K562 (cell line): Measurements from ENCODE around the gene PSMB11. TPM values are rescaled to one million over a fixed set of nuclear protein-coding genes. Genes with fewer than 3 reads are reported as not detected.

ENCODE experiments used
- CHD2 ChIP-seq: IDR thresholded peaks from 2 replicates; pipeline ENCODE4 v1.6.1; 2011; ENCODE audit warnings: low read depth, low read length
- CXXC5 ChIP-seq: fragments of 250-450 bp; sonication (Bioruptor Pico); IDR thresholded peaks from 2 replicates; pipeline ENCODE4 v1.8.0; 2022; ENCODE audit warnings: inconsistent platforms, mild to moderate bottlenecking, moderate library complexity
- HNRNPLL ChIP-seq: fragments of 200-400 bp; formaldehyde crosslinking; IDR thresholded peaks from 2 replicates; pipeline ENCODE4 v1.6.1; 2017; ENCODE audit warnings: low read length, low read depth, mild to moderate bottlenecking; ENCODE audit not compliant: poor library complexity, severe bottlenecking
- IFI16 ChIP-seq: fragments of 250-450 bp; sonication (Bioruptor Pico); IDR thresholded peaks from 2 replicates; pipeline ENCODE4 v2.1.2; 2022; ENCODE audit warnings: mild to moderate bottlenecking, inconsistent platforms
- NUFIP1 ChIP-seq: fragments of 450-650 bp; IDR thresholded peaks from 2 replicates; pipeline ENCODE4 v1.6.1; 2018; ENCODE audit not compliant: partially characterized antibody
- PBX2 ChIP-seq, 2 experiments: IDR thresholded peaks in 1 of 2; conservative IDR thresholded peaks in 1 of 2; 2 replicates each; pipeline ENCODE4 v1.6.1; 2016; ENCODE audit warnings: low read depth in 2 of 2, mild to moderate bottlenecking in 1 of 2, missing compliant biosample characterization in 1 of 2, missing genetic modification characterization in 1 of 2, moderate library complexity in 1 of 2
- POLR2B ChIP-seq: fragments of 450-650 bp; IDR thresholded peaks from 2 replicates; pipeline ENCODE4 v1.6.1; 2018; ENCODE audit warnings: low read depth; ENCODE audit not compliant: partially characterized antibody
- RBM22 ChIP-seq: fragments of 200-400 bp; formaldehyde crosslinking; IDR thresholded peaks from 2 replicates; pipeline ENCODE4 v1.6.1; 2018; ENCODE audit warnings: low read length, low read depth; ENCODE audit not compliant: poor library complexity, severe bottlenecking
- SRF ChIP-seq, 2 experiments: fragments of 250-450, 450-650 bp in 1 of 2; sonication (Bioruptor Pico) in 1 of 2; sonication (generic) in 1 of 2; formaldehyde crosslinking; IDR thresholded peaks; 2 replicates each; pipeline versions ENCODE4 v1.5.0 to v1.5.1; 2020 to 2022; ENCODE audit warnings: mild to moderate bottlenecking in 1 of 2, missing genetic modification reagents in 1 of 2
- STAG1 ChIP-seq: sonication (generic); formaldehyde crosslinking; IDR thresholded peaks from 2 replicates; pipeline ENCODE4 v1.5.0; 2020; ENCODE audit warnings: missing genetic modification reagents, borderline replicate concordance
- TBL1XR1 ChIP-seq, 2 experiments: IDR thresholded peaks; 2 replicates each; pipeline ENCODE4 v1.6.1; 2012; ENCODE audit warnings: improper control_type of control experiment in 2 of 2, low read length in 2 of 2, mild to moderate bottlenecking in 1 of 2
- TCF7 ChIP-seq: sonication (generic); IDR thresholded peaks from 2 replicates; pipeline ENCODE4 v1.6.1; 2016; ENCODE audit warnings: antibody characterized with exemption, borderline replicate concordance
- YBX1 ChIP-seq: fragments of 450-650 bp; IDR thresholded peaks from 2 replicates; pipeline ENCODE4 v1.7.1; 2016; ENCODE audit warnings: mild to moderate bottlenecking
- ZNF146 ChIP-seq: IDR thresholded peaks from one replicate; pipeline ENCODE4 v1.6.1; 2018; ENCODE audit warnings: missing compliant biosample characterization; ENCODE audit not compliant: unreplicated experiment
- ZNF239 ChIP-seq: fragments of 250-450 bp; sonication (Bioruptor Pico); IDR thresholded peaks from 2 replicates; pipeline ENCODE4 v1.4.0; 2020; ENCODE audit warnings: mild to moderate bottlenecking
- polyA plus RNA-seq, 8 experiments: library from polyadenylated mRNA; depleted of rRNA in 4 of 8; stranded (reverse) in 5 of 8; unstranded in 3 of 8; fragments of >200 nt; fragmentation: Nextera tagmentation in 2 of 8; fragmentation: Illumina TruSeq in 1 of 8; extraction: Ambion mirVana in 2 of 8; extraction: Trizol in 1 of 8; gene quantifications; 2 replicates each; pipeline versions ENCODE4 v1.2.1 to v1.2.3, GENCODE V29; 2011 to 2014; ENCODE audit warnings: inconsistent platforms in 1 of 8, missing spikeins in 1 of 8
- total RNA-seq, 7 experiments: library from RNA; depleted of rRNA in 6 of 7; stranded (reverse); fragments of >200 nt in 6 of 7; fragmentation: Illumina TruSeq in 2 of 7; extraction: Trizol in 2 of 7; gene quantifications; 2 replicates each; pipeline versions ENCODE4 v1.2.1 to v1.2.3, GENCODE V29; 2011 to 2021; ENCODE audit warnings: low replicate concordance in 1 of 7
- TF ChIP-seq, protein P1 (sequence below): fragments of 250-450 bp; sonication (Bioruptor Pico); IDR thresholded peaks from 2 replicates; pipeline ENCODE4 v1.8.0; 2021; ENCODE audit warnings: mild to moderate bottlenecking, moderate library complexity
- TF ChIP-seq, protein P2 (sequence below): fragments of 450-650 bp; IDR thresholded peaks from 2 replicates; pipeline ENCODE4 v1.6.1; 2018; ENCODE audit not compliant: partially characterized antibody
- TF ChIP-seq, protein P3 (sequence below), 2 experiments: fragments of 250-450 bp in 1 of 2; fragments of 450-650 bp in 1 of 2; sonication (Bioruptor Pico) in 1 of 2; IDR thresholded peaks; 2 replicates each; pipeline versions ENCODE4 v1.6.1 to v1.8.0; 2016 to 2021; ENCODE audit warnings: mild to moderate bottlenecking in 2 of 2, moderate library complexity in 2 of 2, missing compliant biosample characterization in 1 of 2, missing genetic modification characterization in 1 of 2

Gene PSMB11
- total and polyA plus RNA-seq, 9 of the 15 experiments (the other 6 are each of a cell fraction or from before 2014, with no cell fraction given) = not detected

DNA sequence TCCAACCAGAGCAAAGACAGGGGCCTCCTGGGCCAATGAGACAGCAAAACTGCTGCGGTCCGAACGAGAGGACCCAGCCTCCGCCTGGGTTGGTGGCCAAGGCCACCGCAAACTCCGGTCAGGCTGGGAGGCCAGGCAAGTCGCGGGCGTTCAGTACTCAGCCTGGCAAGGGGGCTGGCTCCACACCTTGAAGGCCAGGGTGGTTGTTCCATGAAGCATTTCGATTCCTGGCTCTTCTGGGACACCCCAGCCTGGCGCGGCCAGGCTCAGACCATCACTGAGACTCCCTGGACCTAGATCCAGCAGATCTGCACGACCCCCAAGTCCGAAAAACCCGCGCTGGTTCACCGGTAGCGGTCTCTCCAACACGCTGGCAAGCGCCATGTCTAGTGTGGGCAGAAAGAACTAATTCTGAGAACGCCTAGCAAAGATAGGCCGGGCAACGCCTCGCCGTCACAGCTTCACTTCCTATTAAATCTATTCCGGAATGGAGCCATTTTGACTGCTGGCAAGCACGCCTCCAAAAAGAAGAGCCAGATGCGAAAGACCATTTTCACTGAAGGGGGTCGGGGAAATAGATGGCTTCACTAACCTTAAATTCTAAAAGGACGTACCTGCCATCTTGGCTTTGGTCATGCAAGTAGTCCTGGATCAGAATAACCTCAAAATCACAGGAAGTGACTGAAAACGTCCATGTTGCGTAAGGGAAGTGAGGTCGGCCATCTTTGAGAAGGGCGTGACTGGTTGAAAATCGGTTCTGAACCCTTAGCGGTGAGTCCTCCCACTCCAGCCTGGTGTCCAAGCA, 7.3 kb upstream of the PSMB11 start, which contains the start of gene PSMB5 (continued):
- TF ChIP-seq TBL1XR1 (IDR thresholded peaks at IDR 0.05; ENCODE audit: low read length in 2 of 2) (no peak), ZNF239 (no peak), IFI16 (CRISPR knock-in tag) (no peak), ZNF146 (no peak), YBX1 (no peak), NUFIP1 (no peak), STAG1 (CRISPR knock-in tag) (no peak), SRF (CRISPR knock-in tag; IDR thresholded peaks at IDR 0.05) (0 out of 4 replicates have a peak, but pooled peaks of 1 of the 2 experiments have one; percentile 8), POLR2B (peak; percentile 75), HNRNPLL (peak; percentile 67), CHD2 (no peak), PBX2 (CRISPR knock-in tag; IDR thresholded peaks at IDR 0.05; ENCODE audit: low read depth) (no peak), PBX2 (tag; conservative IDR thresholded peaks at IDR 0.05; ENCODE audit: low read depth) (no peak), CXXC5 (CRISPR knock-in tag) (peak; percentile 97), RBM22 (no peak), TCF7 (no peak)
- TF ChIP-seq, protein P1, sequence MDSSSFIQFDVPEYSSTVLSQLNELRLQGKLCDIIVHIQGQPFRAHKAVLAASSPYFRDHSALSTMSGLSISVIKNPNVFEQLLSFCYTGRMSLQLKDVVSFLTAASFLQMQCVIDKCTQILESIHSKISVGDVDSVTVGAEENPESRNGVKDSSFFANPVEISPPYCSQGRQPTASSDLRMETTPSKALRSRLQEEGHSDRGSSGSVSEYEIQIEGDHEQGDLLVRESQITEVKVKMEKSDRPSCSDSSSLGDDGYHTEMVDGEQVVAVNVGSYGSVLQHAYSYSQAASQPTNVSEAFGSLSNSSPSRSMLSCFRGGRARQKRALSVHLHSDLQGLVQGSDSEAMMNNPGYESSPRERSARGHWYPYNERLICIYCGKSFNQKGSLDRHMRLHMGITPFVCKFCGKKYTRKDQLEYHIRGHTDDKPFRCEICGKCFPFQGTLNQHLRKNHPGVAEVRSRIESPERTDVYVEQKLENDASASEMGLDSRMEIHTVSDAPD = no peak
- TF ChIP-seq, protein P2, sequence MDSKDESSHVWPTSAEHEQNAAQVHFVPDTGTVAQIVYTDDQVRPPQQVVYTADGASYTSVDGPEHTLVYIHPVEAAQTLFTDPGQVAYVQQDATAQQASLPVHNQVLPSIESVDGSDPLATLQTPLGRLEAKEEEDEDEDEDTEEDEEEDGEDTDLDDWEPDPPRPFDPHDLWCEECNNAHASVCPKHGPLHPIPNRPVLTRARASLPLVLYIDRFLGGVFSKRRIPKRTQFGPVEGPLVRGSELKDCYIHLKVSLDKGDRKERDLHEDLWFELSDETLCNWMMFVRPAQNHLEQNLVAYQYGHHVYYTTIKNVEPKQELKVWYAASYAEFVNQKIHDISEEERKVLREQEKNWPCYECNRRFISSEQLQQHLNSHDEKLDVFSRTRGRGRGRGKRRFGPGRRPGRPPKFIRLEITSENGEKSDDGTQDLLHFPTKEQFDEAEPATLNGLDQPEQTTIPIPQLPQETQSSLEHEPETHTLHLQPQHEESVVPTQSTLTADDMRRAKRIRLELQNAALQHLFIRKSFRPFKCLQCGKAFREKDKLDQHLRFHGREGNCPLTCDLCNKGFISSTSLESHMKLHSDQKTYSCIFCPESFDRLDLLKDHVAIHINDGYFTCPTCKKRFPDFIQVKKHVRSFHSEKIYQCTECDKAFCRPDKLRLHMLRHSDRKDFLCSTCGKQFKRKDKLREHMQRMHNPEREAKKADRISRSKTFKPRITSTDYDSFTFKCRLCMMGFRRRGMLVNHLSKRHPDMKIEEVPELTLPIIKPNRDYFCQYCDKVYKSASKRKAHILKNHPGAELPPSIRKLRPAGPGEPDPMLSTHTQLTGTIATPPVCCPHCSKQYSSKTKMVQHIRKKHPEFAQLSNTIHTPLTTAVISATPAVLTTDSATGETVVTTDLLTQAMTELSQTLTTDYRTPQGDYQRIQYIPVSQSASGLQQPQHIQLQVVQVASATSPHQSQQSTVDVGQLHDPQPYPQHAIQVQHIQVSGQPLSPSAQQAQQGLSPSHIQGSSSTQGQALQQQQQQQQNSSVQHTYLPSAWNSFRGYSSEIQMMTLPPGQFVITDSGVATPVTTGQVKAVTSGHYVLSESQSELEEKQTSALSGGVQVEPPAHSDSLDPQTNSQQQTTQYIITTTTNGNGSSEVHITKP = peak; percentile 80
- TF ChIP-seq, protein P3, sequence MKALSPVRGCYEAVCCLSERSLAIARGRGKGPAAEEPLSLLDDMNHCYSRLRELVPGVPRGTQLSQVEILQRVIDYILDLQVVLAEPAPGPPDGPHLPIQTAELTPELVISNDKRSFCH (CRISPR knock-in tag; IDR thresholded peaks at IDR 0.05) = no peak
- TF ChIP-seq, protein P3 (tag; IDR thresholded peaks at IDR 0.05) = peak; percentile 60; the same call in 1 of the 2 replicates
